Activated T-cell treated with anti-CD3 and anti-CD28 coated beads, Interleukin-2, amount 50 U/mL, for 1 hour (primary cell): Measurements from ENCODE around the gene YPEL1.
A peak's percentile ranks its signal among the peaks of the same experiment; 100 is the strongest.
"Not testable (repeated sequence)": the region's sequence is repeated elsewhere in the genome, so short reads cannot be mapped to it uniquely, and the experiment has no call there.

Source experiments
- DNase-seq: peaks from one replicate; pipeline ENCODE4 v3.0.0-alpha.2; 2020

YPEL1 gene

DNA sequence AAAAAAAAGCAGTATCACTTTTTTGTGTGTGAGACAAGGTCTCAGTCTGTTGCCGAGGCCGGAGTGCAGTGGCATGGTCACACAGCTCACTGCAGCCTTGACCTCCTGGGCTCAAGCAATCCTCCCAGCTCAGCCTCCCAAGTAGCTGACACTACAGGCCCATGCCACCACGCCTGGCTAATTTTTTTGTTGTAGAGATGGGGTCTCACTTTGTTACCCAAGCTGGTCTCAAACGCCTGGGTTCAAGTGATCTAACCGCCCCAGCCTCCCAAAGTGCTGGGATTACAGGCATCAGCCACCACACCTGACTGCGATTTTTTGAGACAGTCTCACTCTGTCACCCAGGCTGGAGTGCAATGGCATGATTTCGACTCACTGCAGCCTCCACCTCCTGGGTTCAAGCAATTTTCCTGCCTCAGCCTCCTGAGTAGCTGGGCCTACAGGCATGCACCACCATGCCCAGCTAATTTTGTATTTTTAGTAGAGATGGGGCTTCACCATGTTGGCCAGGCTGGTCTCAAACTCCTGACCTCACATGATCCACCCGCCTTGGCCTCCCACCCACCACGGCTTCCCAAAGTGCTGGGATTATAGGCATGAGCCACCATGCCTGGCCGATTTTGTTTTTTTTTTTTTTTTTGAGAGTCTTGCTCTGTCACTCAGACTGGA is 15.3 kb downstream of the YPEL1 start:
- DNase-seq = not testable (repeated sequence)

DNA sequence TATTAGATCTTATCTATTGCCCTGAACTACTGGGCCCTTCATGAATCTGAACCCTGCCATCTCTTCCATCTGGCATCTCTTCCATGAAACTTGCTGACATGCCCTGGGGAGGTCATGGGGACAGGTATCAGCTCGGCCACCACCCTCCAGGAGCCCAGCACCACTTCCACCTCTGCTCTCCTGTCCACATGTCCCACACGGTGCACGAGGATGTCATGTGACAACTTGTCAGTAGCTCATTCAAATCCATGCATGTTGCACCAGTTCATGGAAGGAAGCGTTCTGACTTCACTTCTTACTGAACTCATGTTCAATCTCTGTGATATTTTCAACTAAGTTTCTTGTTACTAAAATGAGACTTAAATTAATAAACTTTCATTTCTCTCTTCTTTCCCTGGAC is 16.6 kb downstream of the YPEL1 start:
- DNase-seq = no peak

GRCh38 chr22:21718499-21718898 is 17.1 kb downstream of the YPEL1 start:
- no peak for DNase-seq

- DNase-seq = not testable (repeated sequence)
These were observed 19.0 kb downstream of the YPEL1 start for GRCh38 chr22:21716395-21717122.

- no peak for DNase-seq
These were observed 20.8 kb downstream of the YPEL1 start for GRCh38 chr22:21714786-21715185.

GRCh38 chr22:21714059-21714770 is 21.4 kb downstream of the YPEL1 start:
- DNase-seq = no peak

GRCh38 chr22:21713428-21714058 is 22.1 kb downstream of the YPEL1 start:
- DNase-seq = no peak

- peak; percentile 57 for DNase-seq
These were observed 22.7 kb downstream of the YPEL1 start for GRCh38 chr22:21712751-21713427.

- no peak for DNase-seq
These were observed 23.7 kb downstream of the YPEL1 start for GRCh38 chr22:21711851-21712250.

GRCh38 chr22:21710156-21710555 is 25.4 kb downstream of the YPEL1 start:
- DNase-seq = no peak

DNA sequence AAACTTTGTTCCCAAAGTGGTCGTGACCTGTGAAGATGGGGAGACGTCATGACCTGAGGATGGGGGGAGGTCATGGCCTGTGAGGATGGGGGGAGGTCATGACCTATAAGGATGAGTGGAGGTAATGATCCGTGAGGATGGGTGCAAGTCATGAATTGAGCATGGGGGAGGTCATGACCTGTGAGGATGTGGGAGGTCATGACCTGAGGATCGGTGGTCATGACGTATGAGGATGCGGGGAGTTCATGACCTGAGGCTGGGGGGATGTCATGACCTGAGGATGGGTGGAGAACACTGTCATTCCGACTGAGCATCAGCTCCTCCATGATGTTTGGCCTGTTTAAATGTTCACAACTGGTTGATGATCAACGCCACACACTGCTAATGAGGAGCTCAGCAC is 25.9 kb downstream of the YPEL1 start:
- no peak for DNase-seq

GRCh38 chr22:21708960-21709359 is 26.6 kb downstream of the YPEL1 start:
- DNase-seq = no peak

DNA sequence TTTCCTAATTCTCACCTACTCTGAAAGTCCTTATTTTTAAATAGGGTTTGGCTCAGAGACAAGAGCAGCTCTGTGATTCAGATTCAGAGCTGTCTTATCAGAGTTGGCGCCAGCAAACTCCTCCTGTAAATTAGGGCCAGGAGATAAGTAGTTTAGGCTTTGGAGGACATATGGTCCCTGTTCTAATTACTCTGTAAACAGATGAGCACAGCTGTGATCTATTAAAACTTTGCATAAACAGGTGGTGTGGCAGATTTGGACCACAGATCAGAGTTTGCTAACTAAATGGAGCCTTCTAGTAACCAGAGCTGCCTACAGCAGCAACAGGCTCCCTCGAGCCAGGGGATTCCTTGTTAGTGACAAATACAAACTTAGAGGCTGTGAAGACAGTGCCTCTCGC is 27.9 kb downstream of the YPEL1 start:
- DNase-seq = no peak

GRCh38 chr22:21703684-21704316 is 31.8 kb downstream of the YPEL1 start:
- no peak for DNase-seq

DNA sequence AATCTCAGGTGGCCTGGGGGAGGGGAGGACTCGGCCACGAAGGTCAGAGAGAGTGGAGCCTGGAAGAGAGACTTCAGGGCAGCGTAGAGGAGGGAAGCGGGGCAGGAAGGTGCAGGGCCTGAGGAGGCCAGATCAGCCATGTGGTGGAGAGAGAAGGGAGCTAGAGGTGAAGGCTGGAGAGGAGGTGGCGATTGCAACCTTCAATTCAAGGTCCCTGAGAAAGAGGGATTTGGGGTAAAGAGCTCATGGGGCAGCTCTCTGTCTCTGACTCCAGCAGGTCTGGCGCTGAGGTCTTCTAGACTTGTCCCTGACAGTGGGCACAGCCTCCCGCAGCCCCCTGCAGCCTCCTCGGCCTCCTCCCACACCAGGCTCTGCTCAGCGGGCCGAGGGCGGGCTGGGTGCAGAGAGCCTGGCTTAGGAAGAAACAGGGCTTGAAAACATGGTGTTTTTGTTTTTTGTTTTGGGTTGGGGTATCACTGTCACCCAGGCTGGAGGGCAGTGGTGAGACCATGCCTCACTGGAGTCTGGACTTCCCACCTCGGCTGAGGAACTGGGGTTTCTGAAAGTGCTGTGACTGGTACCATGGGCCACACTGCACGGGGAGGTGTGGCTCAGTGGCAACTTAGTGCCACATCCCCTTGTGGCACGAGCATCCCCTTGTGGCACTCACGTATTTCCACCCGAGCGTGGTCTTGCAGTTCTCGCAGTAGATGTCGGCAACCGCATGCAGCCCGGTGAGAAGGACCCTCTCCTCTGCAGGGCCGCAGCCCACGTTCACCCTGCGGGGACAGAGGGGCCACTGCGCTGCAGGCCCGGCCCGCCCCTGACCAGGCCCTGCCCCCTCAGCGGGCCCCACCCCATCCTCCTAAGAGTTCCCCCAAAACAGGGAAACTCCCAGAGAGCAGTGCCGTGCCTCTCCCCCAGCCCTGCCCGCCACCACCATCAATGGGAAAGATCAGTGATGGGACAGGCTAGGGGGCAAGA is 32.6 kb downstream of the YPEL1 start:
- no peak for DNase-seq

GRCh38 chr22:21702094-21702493 is 33.5 kb downstream of the YPEL1 start:
- DNase-seq = no peak

- DNase-seq = no peak
These were observed 34.1 kb downstream of the YPEL1 start for GRCh38 chr22:21701384-21701971.

DNA sequence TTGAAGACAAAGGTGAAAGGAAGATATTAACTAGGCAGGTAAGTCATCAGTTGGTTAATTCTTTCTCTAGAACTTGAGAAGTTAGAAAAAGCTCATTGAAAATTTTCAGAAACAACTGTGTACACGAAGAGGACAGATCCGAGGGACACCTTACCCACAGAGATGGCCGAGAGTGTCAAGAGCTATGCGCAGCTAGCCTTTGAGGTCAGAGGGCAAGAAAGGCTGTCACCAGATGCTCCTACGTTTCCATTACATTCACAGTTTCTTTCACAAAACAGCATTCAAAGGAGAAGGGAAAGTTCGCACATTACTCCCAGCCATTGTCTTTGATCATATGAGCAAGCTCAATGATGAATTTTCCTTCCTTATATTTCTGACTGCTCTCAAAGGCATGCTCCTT is 34.8 kb downstream of the YPEL1 start:
- no peak for DNase-seq

GRCh38 chr22:21699643-21700042 is 36.0 kb downstream of the YPEL1 start:
- no peak for DNase-seq

DNA sequence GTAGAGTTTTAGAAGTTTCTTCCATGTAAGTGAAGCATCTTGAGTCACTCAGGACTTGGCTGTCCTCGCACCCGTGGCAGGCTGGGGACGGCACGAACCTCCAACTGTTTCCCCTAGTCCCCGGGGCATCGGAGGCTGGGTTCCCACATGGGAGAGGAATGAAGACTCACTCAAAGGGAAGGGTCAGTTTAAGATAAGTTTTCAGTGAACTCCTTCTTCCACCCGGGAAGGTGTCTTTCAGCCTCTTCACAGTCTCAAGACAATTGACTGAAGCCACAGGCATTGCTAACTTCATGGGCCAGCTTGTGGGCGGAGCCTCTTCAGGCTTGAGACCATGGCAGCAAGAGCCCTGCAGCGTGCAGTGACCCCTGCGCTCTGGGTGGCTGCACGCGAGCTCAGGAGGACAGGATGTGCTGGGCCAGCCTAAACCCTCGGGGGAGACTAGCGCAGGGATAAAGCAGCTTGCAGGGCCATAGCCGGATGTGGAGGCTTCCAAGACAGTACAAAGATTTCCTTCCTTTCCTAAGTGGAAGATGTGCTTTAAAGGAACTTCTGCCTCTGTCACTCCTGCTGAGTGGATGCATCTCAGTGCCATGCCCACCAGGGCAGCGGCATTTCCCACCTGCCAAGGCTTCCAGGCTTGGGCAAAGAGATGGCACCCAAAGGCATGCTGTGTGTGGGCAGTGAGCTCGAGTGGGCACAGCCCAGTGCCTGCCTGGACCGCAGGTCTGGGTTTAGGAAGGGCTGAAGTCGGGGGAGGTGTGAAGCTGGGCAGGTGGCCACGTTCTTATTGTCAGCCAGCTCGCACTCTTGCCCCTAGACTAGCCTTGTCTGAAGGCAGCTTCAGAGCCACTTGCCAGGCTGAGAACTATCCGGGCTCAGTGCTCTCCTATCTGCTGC is 36.9 kb downstream of the YPEL1 start:
- no peak for DNase-seq
